Activated CD4-positive, alpha-beta T cell treated with anti-CD3 and anti-CD28 coated beads, Interleukin-2, amount 50 U/mL, for 16 hours (primary cell): ENCODE data around the gene MYLK.

Source experiments
- DNase-seq: peaks from one replicate; pipeline ENCODE4 v3.0.0-alpha.2; 2020

Gene MYLK

DNA sequence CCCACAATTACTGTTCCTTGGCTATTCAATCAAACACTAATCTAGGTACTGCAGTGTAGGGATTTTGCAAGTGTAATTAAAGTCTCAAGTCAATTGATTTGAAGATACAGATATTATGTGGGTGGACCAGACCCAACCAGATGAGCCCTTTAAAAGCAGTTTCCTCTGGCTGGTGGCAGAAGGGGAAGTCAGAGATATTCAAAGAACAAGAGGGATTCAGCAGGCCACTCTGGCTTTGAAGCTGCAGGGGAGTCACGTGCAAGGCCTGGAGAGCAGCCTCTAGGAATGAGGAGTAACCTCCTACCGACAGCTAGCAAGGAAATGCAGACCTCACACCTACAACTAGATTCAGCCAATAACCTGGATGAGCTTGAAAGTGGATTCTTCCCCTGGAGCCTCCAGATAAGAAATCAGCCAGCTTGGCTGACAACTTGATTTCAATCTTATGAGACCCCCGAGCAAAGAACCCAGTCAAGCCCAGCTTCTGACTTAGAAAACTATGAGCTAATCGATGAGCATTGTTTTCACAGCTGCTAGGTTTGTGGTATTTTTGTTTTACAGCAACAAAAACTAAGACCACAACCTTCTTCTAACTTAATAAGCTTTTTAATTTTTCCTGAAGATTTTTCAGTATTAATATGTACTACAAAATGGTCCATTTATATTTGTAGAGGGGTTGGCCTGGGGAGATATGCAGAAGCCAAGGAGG is 312.7 kb downstream of the MYLK start:
- no peak for DNase-seq

- DNase-seq, result no peak
Observed at GRCh38 chr3:123568875-123569274, 315.3 kb downstream of the MYLK start.

- DNase-seq, result no peak
Observed at GRCh38 chr3:123568034-123568433, 316.1 kb downstream of the MYLK start.

GRCh38 chr3:123564056-123564455 is 320.1 kb downstream of the MYLK start:
- no peak for DNase-seq

GRCh38 chr3:123562547-123562946 is 321.6 kb downstream of the MYLK start:
- DNase-seq, result no peak

- DNase-seq, result no peak
Observed at GRCh38 chr3:123561188-123561587, 322.9 kb downstream of the MYLK start.
